Retinal pigment epithelial cell (primary cell): ENCODE results near the gene MRPL51.
"Not testable (repeated sequence)": the region's sequence is repeated elsewhere in the genome, so short reads cannot be mapped to it uniquely, and the experiment has no call there.

Experiments used
- DNase-seq: peaks from one replicate; pipeline ENCODE4 v3.0.0-alpha.2; 2010; ENCODE audit warnings: low read depth
- H3K4me3 ChIP-seq: 2 replicates; pipeline ENCODE4 v1.5.1; 2011; ENCODE audit warnings: mild to moderate bottlenecking, low read length, control low read depth, moderate library complexity
- TF ChIP-seq, protein P1 (sequence below): conservative IDR thresholded peaks from 2 replicates; pipeline ENCODE4 v1.5.1; 2011; ENCODE audit warnings: low read depth, low read length, control low read depth, inconsistent platforms

Gene MRPL51

DNA sequence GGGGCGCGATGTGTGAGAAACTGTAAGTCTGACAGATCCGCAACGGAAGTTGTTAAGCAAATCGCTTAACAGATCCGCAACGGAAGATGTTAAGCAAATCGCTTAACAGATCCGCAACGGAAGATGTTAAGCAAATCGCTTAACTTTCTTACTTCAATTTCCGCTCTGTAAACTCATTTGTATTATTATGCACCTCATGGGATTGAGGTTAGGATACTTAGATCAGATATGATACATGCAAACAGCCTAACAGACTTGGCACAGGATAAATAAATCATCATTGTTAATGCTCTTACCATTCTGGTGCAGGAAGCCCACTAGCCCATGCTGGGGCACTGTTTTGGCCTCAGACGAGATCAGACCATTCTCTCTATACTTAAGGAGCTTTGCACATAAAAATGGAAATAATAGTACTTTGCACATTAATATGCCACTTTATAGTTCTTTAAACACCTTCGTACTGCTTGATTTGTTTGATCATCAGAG, 1.2 kb upstream of the MRPL51 start:
- TF ChIP-seq, protein P1, sequence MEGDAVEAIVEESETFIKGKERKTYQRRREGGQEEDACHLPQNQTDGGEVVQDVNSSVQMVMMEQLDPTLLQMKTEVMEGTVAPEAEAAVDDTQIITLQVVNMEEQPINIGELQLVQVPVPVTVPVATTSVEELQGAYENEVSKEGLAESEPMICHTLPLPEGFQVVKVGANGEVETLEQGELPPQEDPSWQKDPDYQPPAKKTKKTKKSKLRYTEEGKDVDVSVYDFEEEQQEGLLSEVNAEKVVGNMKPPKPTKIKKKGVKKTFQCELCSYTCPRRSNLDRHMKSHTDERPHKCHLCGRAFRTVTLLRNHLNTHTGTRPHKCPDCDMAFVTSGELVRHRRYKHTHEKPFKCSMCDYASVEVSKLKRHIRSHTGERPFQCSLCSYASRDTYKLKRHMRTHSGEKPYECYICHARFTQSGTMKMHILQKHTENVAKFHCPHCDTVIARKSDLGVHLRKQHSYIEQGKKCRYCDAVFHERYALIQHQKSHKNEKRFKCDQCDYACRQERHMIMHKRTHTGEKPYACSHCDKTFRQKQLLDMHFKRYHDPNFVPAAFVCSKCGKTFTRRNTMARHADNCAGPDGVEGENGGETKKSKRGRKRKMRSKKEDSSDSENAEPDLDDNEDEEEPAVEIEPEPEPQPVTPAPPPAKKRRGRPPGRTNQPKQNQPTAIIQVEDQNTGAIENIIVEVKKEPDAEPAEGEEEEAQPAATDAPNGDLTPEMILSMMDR = peak; percentile 37
- H3K4me3 ChIP-seq = peak overlapping the region; percentile 80
- no peak for DNase-seq

DNA sequence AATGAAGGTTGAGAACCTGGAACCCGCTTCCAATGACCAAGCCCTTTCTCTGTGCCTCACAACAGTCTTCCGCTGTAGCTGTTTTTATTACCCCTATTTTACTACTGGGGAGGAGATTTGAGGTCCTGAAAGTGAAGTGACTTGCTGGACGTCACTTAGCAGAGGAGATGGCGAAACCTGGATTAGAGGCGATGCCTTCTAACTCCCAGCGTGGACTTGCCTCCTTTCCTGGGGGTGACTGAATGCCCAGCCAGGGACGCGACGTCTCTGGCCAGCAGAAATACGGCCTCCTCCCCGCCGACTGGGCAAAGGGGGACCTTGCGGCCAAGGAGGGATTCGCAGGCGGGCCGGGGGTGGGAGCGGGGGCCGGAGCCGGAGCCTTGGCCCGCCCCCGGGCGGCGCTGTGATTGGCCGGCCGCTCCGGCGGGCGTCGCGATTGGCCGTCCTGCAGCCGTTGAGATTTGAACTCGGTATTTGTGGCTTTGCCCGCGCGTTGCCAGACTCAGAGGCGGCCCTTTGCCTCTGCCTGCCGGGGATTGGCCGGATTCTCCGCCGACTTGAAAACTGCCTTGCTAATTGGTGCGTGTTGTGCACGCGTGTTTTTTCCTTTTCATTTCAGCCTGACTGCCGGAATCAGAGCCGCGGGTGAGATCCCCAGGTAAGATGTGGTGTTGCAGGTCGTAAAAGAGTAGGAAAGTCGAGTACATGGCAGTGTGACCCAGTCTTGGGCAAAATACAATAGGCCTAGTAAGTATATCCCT, 615 bp upstream of the MRPL51 start, which contains the start of gene NCAPD2:
TSS of gene NCAPD2 (plus strand) at position 606 of the 761 bp plus-strand sequence. CDS start 997 bp downstream, outside the sequence.
- TF ChIP-seq, protein P1 = no peak
- peak within 1 kb of the TSS; percentile 98 for H3K4me3 ChIP-seq
- DNase-seq = peak; percentile 80

DNA sequence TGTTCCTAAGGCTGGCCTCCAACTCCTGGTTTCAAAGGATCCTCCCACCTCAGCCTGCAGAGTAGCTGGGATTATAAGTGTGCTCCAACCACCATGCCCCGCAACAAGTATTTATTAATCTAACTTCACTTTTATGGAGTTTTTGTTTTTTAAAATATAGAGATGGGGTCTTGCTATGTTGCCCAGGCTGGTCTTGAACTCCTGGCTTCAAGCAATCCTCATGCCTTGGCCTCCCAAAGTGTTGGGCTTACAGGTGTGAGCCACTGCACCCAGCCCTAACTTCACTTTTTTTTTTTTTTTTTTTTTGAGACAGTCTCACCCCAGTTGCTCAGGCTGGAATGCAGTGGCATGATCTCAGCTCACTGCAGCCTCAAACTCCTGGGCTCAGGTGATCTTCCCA, 2.4 kb downstream of the MRPL51 start:
- not testable (repeated sequence) for DNase-seq, H3K4me3 ChIP-seq

DNA sequence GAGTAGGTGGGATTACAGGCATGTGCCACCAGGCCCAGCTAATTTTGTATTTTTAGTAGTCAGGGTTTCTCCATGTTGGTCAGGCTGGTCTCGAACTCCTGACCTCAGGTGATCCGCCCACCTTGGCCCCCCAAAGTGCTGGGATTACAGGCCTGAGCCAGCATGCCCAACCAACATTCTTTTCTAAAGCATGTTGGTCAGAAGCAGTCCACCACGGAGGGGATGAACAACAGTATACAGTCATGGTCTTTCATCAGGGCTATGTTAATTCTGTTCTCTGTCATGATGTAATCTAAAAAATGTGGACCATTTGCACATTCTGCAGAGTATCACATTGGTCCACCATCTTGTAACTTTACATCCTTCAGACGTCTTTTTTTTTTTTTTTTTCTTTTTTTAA, 3.6 kb downstream of the MRPL51 start:
- no peak for DNase-seq
- no peak overlapping the region for H3K4me3 ChIP-seq
- TF ChIP-seq, protein P1 = no peak

DNA sequence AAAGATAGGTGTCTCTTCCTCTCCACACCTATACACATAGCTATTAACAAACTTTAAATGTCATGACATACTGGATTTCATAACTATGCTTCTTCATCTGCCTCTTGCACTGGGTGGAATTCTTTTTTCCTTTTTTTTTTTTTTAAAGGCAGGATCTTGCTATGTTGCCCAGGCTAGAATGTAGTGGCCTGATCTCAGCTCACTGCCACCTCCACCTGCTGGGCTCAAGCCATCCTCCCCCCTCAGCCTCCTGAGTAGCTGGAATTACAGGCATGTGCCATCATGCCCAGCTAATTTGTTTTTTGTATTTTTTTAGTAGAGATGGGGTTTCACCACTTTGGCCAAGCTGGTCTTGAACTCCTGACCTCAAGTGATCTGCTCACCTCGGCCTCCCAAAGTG, 4.8 kb downstream of the MRPL51 start:
- no peak overlapping the region for H3K4me3 ChIP-seq
- no peak for DNase-seq
- TF ChIP-seq, protein P1 = no peak

DNA sequence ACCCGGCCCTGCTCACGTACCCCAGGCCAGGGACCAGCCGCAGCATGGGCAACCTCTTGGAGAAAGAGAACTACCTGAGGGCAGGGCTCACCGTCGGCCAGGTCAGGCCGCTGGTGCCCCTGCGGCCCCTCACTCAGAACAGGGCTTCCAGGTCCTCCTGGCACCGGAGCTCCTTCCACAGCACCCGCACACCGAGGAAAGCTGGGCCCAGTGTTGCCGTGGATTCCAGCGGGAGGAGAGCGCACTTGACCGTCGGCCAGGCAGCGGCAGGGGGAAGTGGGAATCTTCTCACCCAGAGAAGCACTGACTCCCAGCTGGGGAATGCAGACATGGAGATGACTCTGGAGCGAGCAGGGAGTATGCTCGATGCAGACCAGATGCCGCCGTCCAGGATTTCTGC, 14.6 kb downstream of the MRPL51 start:
- H3K4me3 ChIP-seq = no peak overlapping the region
- no peak for DNase-seq
- TF ChIP-seq, protein P1 = no peak

DNA sequence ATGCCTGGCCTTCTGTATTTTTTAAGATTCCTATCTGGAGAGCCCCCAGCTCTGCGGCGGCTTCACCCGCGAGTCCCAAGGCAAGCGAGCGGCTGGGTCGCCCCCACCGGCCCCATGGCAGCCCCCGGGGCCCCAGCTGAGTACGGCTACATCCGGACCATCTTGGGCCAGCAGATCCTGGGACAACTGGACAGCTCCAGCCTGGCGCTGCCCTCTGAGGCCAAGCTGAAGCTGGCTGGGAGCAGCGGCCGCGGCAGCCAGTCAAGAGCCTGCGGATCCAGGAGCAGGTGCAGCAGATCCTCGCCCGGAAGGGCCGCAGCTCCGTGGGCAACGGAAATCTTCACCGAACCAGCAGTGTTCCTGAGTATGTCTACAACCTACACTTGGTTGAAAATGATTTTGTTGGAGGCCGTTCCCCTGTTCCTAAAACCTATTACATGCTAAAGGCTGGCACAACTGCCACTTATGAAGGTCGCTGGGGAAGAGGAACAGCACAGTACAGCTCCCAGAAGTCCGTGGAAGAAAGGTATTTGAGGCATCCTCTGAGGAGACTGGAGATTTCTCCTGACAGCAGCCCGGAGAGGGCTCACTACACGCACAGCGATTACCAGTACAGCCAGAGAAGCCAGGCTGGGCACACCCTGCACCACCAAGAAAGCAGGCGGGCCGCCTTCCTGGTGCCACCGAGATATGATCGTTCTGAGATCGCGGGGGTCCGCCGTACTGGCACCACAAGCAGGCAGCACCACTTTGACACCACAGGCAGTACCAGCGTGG, 15.3 kb downstream of the MRPL51 start:
- not testable (repeated sequence) for H3K4me3 ChIP-seq, DNase-seq

DNA sequence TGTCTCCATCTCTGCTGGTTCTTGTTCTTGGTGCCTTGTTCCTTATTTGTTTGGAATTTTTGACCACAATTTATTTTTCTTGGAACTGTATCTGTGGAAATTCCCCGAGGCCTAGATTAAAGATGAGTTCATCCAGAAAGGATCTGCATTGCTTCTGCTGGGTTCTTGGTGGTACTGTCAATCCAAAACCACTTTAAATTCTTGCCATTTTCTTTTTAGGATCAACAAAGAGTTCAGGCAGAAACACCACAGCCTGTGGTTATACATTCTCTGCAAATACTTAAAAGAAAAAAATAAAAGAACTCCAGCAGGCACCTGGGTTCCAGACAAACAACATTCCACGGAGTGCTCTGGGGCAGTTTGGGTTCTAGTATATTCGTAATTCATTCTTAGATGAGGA, 16.6 kb downstream of the MRPL51 start:
- no peak overlapping the region for H3K4me3 ChIP-seq
- DNase-seq = no peak
- TF ChIP-seq, protein P1 = no peak

DNA sequence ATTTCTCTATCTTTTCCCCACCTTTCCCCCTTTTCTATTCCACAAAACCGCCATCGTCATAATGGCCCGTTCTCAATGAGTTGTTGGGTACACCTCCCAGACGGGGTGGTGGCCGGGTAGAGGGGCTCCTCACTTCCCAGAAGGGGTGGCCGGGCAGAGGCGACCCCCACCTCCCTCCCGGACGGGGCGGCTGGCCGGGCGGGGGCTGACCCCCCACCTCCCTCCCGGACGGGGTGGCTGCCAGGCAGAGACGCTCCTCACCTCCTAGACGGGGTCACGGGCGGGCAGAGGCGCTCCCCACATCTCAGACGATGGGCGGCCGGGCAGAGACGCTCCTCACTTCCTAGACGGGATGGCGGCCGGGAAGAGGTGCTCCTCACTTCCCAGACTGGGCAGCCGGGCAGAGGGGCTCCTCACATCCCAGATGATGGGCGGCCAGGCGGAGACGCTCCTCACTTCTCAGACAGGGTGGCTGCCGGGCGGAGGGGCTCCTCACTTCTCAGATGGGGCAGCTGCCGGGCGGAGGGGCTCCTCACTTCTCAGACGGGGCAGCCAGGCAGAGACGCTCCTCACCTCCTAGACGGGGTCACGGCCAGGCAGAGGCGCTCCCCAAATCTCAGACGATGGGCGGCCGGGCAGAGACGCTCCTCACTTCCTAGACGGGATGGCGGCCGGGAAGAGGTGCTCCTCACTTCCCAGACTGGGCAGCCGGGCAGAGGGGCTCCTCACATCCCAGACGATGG, 17.7 kb downstream of the MRPL51 start:
- DNase-seq, H3K4me3 ChIP-seq: not testable (repeated sequence)
